Measurements from ENCODE around the gene RPL32.
"Not testable (repeated sequence)": the region's sequence is repeated elsewhere in the genome, so short reads cannot be mapped to it uniquely, and the experiment has no call there.

Gene RPL32

GRCh38 chr3:12841149-12841969, at the start of gene RPL32:
TSS of gene RPL32 (minus strand) at chr3:12841565. CDS start at chr3:12840237, 1,328 bp downstream.
- peak; percentile 87 for DNase-seq

- DNase-seq, result no peak
Measured at GRCh38 chr3:12890610-12891390, 49.4 kb upstream of the RPL32 start.

- DNase-seq, result no peak
Measured at GRCh38 chr3:12886736-12887135, 45.4 kb upstream of the RPL32 start.

GRCh38 chr3:12886106-12886679, 44.8 kb upstream of the RPL32 start:
- DNase-seq, result peak; percentile 42

GRCh38 chr3:12885583-12885930, 44.2 kb upstream of the RPL32 start:
- DNase-seq, result no peak

- no peak for DNase-seq
Measured at GRCh38 chr3:12884790-12885582, 43.6 kb upstream of the RPL32 start.

GRCh38 chr3:12884186-12884680, 42.9 kb upstream of the RPL32 start:
- DNase-seq, result no peak

GRCh38 chr3:12882336-12883310, 41.3 kb upstream of the RPL32 start:
- DNase-seq, result no peak

- DNase-seq, result not testable (repeated sequence)
Measured at GRCh38 chr3:12881858-12882257, 40.5 kb upstream of the RPL32 start.

- no peak for DNase-seq
Measured at GRCh38 chr3:12879191-12879815, 37.9 kb upstream of the RPL32 start.

- DNase-seq, result not testable (repeated sequence)
Measured at GRCh38 chr3:12878758-12879157, 37.4 kb upstream of the RPL32 start.

- no peak for DNase-seq
Measured at GRCh38 chr3:12878141-12878574, 36.8 kb upstream of the RPL32 start.

GRCh38 chr3:12877040-12877439, 35.7 kb upstream of the RPL32 start:
- DNase-seq, result no peak

GRCh38 chr3:12875857-12876836, 34.8 kb upstream of the RPL32 start:
- peak; percentile 31 for DNase-seq

GRCh38 chr3:12871404-12871983, 30.1 kb upstream of the RPL32 start:
- DNase-seq, result no peak

GRCh38 chr3:12870942-12871341, 29.6 kb upstream of the RPL32 start:
- no peak for DNase-seq

- DNase-seq, result peak; percentile 59
Measured at GRCh38 chr3:12869035-12869621, 27.8 kb upstream of the RPL32 start.
